GM12891 (cell line): ENCODE measurements around the gene TMEM74B.

Experiments
- PAX5 ChIP-seq: IDR thresholded peaks from 2 replicates; pipeline ENCODE4 v1.6.1; 2011; ENCODE audit warnings: low read length, moderate library complexity, mild to moderate bottlenecking; ENCODE audit not compliant: insufficient read depth, severe bottlenecking
- POLR2A ChIP-seq: IDR thresholded peaks from 2 replicates; pipeline ENCODE4 v1.6.1; 2011; ENCODE audit warnings: low read depth, low read length, control low read depth
- POLR2AphosphoS5 ChIP-seq: IDR thresholded peaks from 2 replicates; pipeline ENCODE4 v1.6.1; 2011; ENCODE audit warnings: low read depth, low read length, control low read depth
- SPI1 ChIP-seq: IDR thresholded peaks from 2 replicates; pipeline ENCODE4 v1.6.1; 2011; ENCODE audit warnings: low read depth, low read length, control low read depth
- TAF1 ChIP-seq: IDR thresholded peaks from 2 replicates; pipeline ENCODE4 v1.6.1; 2011; ENCODE audit warnings: low read depth, low read length, control low read depth

DNA sequence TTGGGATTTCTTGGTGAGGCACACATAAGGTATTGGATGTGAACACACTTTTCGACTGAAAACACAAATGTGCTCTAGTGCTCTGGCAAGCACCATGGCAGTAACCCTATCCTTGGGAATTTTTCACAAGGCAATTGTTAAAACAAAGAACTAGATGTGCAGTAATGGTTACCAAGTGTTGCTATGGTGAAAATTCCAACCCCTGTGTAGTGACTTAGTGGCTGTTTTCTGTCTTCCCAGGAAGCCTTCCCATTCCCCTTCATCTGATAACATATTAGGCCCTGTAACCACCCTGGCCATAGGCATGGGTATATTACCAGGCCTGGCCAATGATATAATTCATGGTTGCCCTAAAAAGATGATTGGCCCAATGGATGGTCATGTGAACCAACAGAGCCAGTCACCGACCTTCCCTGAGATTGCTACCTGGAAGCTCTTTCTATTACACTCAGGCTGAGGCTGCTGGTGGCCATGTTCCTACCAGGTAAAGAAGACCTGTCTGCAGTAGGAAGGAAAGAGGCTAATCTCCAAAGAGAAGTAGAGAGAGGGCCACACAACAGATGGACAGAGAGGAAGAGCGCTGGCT lies 22.6 kb upstream of the TMEM74B start:
- no peak for TF ChIP-seq POLR2A
- no peak for TF ChIP-seq POLR2AphosphoS5
- TF ChIP-seq TAF1 = no peak
- no peak for TF ChIP-seq SPI1
- no peak for TF ChIP-seq PAX5
